ENCODE data around the gene CD96. TPM values are rescaled to one million over a fixed set of nuclear protein-coding genes. Genes with fewer than 3 reads are reported as not detected.

Gene CD96, protein sequence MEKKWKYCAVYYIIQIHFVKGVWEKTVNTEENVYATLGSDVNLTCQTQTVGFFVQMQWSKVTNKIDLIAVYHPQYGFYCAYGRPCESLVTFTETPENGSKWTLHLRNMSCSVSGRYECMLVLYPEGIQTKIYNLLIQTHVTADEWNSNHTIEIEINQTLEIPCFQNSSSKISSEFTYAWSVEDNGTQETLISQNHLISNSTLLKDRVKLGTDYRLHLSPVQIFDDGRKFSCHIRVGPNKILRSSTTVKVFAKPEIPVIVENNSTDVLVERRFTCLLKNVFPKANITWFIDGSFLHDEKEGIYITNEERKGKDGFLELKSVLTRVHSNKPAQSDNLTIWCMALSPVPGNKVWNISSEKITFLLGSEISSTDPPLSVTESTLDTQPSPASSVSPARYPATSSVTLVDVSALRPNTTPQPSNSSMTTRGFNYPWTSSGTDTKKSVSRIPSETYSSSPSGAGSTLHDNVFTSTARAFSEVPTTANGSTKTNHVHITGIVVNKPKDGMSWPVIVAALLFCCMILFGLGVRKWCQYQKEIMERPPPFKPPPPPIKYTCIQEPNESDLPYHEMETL
- under 1 TPM in 1 of 2 donors, not detected in 1; 0.69 TPM for total RNA-seq

DNA sequence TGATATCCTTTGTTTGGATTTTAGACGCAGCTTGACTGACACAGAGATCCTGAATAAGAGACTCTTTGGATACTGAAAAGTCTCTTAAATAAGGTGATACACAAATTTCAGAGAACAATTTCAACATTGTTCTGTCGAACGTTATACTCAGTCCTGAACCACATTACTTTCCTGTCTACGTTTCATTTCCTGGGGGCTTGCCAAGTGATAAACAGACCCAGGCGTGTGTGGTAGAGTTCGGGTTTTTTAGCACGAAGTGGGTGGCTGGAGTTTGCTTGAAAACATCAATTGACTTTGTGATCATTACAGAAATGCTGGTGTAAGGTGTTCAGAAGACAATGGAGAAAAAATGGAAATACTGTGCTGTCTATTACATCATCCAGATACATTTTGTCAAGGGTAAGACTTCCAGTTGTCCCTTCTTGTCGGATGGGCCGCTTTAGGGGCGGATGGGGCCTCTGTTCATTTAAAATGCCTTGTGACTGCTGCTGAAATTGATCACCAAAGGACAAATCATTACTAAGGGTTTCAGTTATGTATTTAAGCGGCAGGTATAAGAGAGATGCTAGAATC is at the start of gene CD96:
Gene CD96 (plus strand): TSS at position 287 of the 573 bp plus-strand sequence. CDS start 52 bp downstream, at position 339.

DNA sequence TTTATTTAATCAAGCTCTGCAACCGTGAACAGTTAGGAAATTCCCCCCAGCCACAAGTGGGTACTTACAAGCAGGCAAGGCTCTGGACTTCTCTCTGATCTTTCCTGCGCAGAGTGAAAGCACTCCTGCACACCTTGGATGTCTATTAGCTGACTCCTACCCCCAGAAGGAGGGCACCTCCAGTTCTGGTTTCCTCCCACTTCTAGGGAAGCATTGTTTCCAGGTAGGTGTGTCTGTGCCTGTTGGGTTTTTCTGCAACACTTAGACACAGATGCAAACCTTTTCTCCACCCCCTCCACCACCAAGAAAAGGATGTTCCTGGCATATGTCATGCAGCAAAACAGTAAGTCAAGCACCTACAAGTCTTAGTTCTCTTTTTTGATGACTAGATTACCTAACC is 53.2 kb downstream of the CD96 start, which contains the start of gene ZBED2:
Gene ZBED2 (minus strand): TSS at position 115 of the 400 bp plus-strand sequence. CDS start 1,145 bp downstream, outside the sequence.

Other genes with a start within 250 kb of the CD96 start
- gene ZBED2, start 53.1 kb downstream of the CD96 start, total RNA-seq, result under 1 TPM in 1 of 2 donors, not detected in 1; under 0.01 TPM
- gene PLCXD2, start 132.5 kb downstream of the CD96 start, total RNA-seq, result under 1 TPM; 0.33 to 0.34 TPM

Data from melanocyte of skin (primary cell).